ENCODE results near the gene EPAS1. TPM values are rescaled to one million over a fixed set of nuclear protein-coding genes. Genes with fewer than 3 reads are reported as not detected.

Gene EPAS1
- total and polyA plus RNA-seq, 2 of the 13 experiments (the other 11 are each of a cell fraction or from before 2014, with no cell fraction given): 47.1 to 182 TPM

DNA sequence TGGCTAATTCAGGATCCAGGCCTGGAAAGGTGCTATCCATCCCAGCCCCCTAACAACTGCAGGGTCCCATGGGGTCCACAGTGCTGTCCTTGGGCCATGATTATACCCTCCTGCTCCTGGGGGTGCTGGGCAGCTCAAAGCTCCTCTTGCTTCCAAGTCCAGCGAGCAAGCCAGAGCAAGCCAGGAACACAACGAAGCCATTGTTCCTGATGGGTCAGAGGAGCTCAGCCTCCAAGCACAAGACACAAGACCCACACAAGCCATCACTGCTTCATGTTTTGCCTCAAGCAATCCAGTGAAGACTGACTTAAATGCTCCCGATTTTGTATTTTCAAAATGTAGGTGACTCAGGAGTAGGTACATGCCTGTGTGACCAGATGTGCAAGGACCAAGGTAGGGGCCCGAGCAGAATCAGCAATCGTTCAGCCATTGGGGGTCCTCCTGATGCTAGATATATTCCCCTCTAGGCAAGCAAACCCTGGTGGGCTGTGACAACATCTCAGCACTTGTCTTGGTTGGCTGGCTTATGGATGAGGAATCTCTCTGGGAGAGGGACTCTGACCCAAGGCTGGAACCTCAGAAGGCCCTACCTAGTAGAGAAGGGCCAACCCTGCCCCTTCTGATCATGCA lies 90.8 kb downstream of the EPAS1 start (continued):
- TF ChIP-seq, protein P1, sequence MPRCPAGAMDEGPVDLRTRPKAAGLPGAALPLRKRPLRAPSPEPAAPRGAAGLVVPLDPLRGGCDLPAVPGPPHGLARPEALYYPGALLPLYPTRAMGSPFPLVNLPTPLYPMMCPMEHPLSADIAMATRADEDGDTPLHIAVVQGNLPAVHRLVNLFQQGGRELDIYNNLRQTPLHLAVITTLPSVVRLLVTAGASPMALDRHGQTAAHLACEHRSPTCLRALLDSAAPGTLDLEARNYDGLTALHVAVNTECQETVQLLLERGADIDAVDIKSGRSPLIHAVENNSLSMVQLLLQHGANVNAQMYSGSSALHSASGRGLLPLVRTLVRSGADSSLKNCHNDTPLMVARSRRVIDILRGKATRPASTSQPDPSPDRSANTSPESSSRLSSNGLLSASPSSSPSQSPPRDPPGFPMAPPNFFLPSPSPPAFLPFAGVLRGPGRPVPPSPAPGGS (CRISPR knock-in tag; IDR thresholded peaks at IDR 0.05): no peak
- TF ChIP-seq U2AF2 (IDR thresholded peaks at IDR 0.05; ENCODE audit: low read depth, low read length) (no peak), ZBTB42 (CRISPR knock-in tag; IDR thresholded peaks at IDR 0.05) (no peak), ERF (CRISPR knock-in tag; IDR thresholded peaks at IDR 0.05) (no peak), ZNF615 (CRISPR knock-in tag; IDR thresholded peaks at IDR 0.05; ENCODE audit: borderline replicate concordance) (no peak), RBM22 (optimal IDR thresholded peaks at IDR 0.05; ENCODE audit: low read length) (peak; percentile 93), NKX3-1 (CRISPR knock-in tag; IDR thresholded peaks at IDR 0.05) (no peak), ZMYM3 (CRISPR knock-in tag; IDR thresholded peaks at IDR 0.05) (no peak), RELA (CRISPR knock-in tag; IDR thresholded peaks at IDR 0.05) (no peak), ZNF335 (CRISPR knock-in tag; IDR thresholded peaks at IDR 0.05) (no peak), TP53 (CRISPR knock-in tag; conservative IDR thresholded peaks at IDR 0.05) (no peak), EZH2 (conservative IDR thresholded peaks at IDR 0.05; ENCODE audit: low read depth, low read length) (no peak), ZBTB7B (CRISPR knock-in tag; IDR thresholded peaks at IDR 0.05) (peak; percentile 62; the same call in 1 of the 2 replicates), SIX1 (CRISPR knock-in tag; IDR thresholded peaks at IDR 0.05; ENCODE audit: borderline replicate concordance) (no peak), SALL1 (CRISPR knock-in tag; IDR thresholded peaks at IDR 0.05) (peak; percentile 31; the same call in 1 of the 2 replicates), ZMYM2 (CRISPR knock-in tag; IDR thresholded peaks at IDR 0.05) (no peak), MTA3 (CRISPR knock-in tag; IDR thresholded peaks at IDR 0.05) (no peak), ZNF570 (CRISPR knock-in tag; IDR thresholded peaks at IDR 0.05; ENCODE audit: borderline replicate concordance) (no peak), KLF13 (CRISPR knock-in tag; IDR thresholded peaks at IDR 0.05) (no peak), KAT8 (CRISPR knock-in tag; IDR thresholded peaks at IDR 0.05) (no peak)
- TF ChIP-seq, protein P2, sequence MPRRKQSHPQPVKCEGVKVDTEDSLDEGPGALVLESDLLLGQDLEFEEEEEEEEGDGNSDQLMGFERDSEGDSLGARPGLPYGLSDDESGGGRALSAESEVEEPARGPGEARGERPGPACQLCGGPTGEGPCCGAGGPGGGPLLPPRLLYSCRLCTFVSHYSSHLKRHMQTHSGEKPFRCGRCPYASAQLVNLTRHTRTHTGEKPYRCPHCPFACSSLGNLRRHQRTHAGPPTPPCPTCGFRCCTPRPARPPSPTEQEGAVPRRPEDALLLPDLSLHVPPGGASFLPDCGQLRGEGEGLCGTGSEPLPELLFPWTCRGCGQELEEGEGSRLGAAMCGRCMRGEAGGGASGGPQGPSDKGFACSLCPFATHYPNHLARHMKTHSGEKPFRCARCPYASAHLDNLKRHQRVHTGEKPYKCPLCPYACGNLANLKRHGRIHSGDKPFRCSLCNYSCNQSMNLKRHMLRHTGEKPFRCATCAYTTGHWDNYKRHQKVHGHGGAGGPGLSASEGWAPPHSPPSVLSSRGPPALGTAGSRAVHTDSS (CRISPR knock-in tag; conservative IDR thresholded peaks at IDR 0.05): no peak
- TF ChIP-seq, protein P3, sequence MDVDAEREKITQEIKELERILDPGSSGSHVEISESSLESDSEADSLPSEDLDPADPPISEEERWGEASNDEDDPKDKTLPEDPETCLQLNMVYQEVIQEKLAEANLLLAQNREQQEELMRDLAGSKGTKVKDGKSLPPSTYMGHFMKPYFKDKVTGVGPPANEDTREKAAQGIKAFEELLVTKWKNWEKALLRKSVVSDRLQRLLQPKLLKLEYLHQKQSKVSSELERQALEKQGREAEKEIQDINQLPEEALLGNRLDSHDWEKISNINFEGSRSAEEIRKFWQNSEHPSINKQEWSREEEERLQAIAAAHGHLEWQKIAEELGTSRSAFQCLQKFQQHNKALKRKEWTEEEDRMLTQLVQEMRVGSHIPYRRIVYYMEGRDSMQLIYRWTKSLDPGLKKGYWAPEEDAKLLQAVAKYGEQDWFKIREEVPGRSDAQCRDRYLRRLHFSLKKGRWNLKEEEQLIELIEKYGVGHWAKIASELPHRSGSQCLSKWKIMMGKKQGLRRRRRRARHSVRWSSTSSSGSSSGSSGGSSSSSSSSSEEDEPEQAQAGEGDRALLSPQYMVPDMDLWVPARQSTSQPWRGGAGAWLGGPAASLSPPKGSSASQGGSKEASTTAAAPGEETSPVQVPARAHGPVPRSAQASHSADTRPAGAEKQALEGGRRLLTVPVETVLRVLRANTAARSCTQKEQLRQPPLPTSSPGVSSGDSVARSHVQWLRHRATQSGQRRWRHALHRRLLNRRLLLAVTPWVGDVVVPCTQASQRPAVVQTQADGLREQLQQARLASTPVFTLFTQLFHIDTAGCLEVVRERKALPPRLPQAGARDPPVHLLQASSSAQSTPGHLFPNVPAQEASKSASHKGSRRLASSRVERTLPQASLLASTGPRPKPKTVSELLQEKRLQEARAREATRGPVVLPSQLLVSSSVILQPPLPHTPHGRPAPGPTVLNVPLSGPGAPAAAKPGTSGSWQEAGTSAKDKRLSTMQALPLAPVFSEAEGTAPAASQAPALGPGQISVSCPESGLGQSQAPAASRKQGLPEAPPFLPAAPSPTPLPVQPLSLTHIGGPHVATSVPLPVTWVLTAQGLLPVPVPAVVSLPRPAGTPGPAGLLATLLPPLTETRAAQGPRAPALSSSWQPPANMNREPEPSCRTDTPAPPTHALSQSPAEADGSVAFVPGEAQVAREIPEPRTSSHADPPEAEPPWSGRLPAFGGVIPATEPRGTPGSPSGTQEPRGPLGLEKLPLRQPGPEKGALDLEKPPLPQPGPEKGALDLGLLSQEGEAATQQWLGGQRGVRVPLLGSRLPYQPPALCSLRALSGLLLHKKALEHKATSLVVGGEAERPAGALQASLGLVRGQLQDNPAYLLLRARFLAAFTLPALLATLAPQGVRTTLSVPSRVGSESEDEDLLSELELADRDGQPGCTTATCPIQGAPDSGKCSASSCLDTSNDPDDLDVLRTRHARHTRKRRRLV (CRISPR knock-in tag; IDR thresholded peaks at IDR 0.05): no peak
